ENCODE results near the gene NBPF26.
"Not testable (repeated sequence)": the region's sequence is repeated elsewhere in the genome, so short reads cannot be mapped to it uniquely, and the experiment has no call there.

Gene NBPF26

DNA sequence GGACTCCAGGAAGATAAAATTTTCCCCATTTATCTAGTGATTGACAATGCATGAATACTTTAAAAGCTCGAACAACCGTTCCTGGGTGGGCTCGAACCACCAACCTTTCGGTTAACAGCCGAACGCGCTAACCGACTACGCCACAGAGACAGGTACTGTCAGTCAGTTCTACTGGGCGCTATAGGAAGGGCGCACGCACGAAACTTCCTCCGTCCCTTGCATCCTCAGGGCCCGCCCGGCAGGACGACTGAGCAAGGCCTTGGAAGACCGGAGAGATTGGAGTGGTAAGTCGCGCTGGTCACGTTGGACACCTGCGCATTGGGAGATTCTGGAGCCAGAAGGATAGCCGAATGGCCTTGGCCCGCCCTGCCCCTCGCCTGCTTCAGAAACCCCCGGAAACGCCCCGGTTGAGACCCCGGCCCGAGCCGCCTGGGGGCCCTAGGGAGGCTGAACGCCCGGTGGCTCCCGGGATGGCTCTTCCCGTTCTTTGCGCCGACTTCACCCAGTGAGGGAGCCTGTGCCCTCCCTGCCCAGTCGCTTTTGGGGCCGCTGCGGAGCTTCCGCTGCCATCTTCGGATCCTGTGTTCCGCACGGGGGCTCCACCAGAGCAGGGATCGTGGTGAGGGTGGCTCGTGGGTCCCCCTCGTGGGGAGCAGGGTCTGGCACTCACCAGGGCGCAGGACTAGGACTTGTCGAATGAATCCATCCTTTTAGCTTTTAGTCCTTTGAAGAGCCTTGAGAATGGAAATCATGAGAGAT lies 120.6 kb downstream of the NBPF26 start:
- H3K4me1 Mint-ChIP-seq; H3K27me3 Mint-ChIP-seq; H3K36me3 Mint-ChIP-seq (ENCODE audit: low read depth); ATAC-seq; H3K9me3 Mint-ChIP-seq: not testable (repeated sequence)
- Mint-ChIP-seq H3K4me3 (peak overlapping the region; percentile 84), H3K27ac (peak overlapping the region; percentile 96)
- DNase-seq, result peak; percentile 84

DNA sequence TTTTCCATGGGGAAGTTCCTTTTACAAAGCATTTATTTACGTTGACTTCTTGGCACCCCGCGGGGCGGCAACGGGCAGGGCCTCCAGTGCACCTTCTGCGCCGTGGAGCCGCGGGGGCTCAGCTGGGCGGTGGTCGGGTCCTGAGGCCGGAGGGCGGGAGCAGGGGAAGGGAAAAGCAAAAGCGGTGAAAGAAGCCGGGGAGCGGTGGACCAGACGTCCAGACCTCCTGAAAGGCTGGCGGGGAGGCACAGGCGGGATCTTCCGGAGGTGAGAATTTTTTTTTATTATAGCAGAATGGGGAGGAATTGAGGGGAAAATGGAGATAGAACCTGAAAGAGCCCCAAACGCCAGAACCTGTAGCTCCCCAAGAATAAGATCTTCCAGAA lies 121.2 kb downstream of the NBPF26 start:
- Mint-ChIP-seq H3K27ac (peak overlapping the region; percentile 76), H3K4me3 (peak overlapping the region; percentile 84)
- not testable (repeated sequence) for ATAC-seq; H3K4me1 Mint-ChIP-seq; H3K36me3 Mint-ChIP-seq (ENCODE audit: low read depth); H3K27me3 Mint-ChIP-seq; H3K9me3 Mint-ChIP-seq
- DNase-seq, result peak; percentile 9

DNA sequence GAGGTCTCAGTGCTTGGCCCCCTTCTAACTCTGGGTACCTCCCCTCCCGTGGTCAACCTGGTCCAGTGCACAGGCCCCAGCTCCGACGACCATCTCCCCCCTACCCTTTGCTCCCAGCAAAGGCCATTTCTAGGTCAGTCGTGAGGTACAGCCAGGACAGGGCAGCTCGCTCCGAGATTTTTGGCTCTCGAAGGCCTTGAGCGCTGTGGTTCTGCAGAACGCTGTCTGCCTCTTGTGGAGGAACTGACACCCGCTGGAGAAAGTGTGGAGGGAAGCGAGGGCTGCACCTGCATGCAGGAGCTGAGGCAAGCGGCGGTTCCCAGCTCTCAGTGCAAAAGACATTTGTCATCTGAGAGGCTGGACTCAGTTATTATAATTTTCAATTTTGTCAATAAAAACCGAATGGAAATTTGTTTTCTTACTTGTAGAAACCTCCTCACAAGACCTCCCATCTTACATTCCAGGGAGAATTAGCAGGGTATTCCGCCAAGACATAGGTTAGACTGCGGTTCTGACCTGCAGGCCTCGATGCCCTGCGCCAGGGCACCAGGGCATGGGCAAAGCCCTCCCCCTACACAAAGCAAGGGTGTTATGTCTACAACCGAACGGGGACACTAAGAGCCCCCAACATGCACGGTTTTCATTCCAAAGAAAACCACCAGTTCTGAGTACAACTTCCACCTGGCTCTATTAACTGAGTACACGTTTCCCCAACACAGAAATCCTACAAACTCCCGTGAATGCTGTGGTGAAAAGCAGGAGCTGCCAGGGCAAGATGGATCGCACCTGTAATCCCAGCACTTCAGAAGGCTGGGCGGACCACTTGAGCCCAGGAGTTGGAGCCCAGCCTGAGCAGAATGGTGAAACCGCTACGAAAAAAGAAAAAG lies 125.9 kb downstream of the NBPF26 start:
- ATAC-seq; H3K36me3 Mint-ChIP-seq (ENCODE audit: low read depth); H3K9me3 Mint-ChIP-seq: not testable (repeated sequence)

GRCh38 chr1:120850287-120850536 lies 126.5 kb downstream of the NBPF26 start:
- H3K9me3 Mint-ChIP-seq; ATAC-seq; H3K36me3 Mint-ChIP-seq (ENCODE audit: low read depth); DNase-seq; H3K27me3 Mint-ChIP-seq: not testable (repeated sequence)
- Mint-ChIP-seq H3K4me3 (peak overlapping the region; percentile 85), H3K27ac (peak overlapping the region; percentile 100), H3K4me1 (peaks cover 30% of the 10 kb centered on the region)

More for the DNA sequence above, 125.9 kb downstream of the NBPF26 start:
- DNase-seq, result peak; percentile 29
- H3K4me3 Mint-ChIP-seq, result peak overlapping the region; percentile 85
- H3K4me1 Mint-ChIP-seq, result peaks cover 24% of the 10 kb centered on the region
- peak overlapping the region; percentile 100 for H3K27ac Mint-ChIP-seq
- H3K27me3 Mint-ChIP-seq, result not testable (repeated sequence)

DNA sequence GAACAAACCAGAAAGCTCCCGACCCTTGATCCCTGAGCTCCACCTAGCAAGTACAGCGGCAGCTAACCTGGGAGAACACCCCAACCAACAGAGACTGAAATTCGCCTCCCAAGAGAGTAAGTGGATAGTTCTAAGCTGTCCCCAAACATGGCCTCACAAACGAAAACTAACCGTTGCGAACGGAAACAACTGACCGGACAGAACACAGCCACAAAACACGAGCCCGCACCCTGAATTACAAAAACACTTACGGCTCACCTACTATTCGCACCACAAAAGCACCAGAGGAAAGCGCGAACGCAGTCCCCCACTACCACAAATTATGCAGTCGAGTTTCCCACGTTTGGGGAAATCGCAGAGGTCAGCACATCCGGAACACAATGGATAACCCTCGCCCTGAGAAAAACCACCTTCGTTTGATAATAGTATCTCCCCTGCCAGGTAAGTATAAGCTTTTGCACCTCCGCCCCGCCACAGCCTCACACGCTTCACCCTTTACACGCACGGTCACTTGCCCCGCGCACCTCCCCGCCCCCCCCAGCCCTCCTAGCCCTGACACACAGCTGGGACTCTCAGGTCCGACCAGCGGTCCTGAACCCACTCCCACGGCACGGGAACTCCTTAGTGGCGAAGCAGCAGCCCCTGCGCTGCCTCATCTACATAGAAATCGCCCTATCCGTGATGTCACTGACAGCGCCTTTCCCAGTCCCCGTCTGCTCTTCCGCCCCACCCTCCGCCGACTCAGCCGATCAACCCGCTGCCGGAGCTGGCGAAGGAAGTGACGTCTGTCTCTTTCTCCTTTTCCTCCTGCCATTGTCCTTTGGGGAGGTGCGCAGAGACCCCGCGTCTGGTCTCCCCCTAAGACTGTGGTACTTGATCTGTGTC lies 127.0 kb downstream of the NBPF26 start:
- Mint-ChIP-seq H3K4me1 (peaks cover 34% of the 10 kb centered on the region), H3K4me3 (peak overlapping the region; percentile 85), H3K27ac (peak overlapping the region; percentile 100)
- H3K36me3 Mint-ChIP-seq (ENCODE audit: low read depth); H3K9me3 Mint-ChIP-seq; H3K27me3 Mint-ChIP-seq: not testable (repeated sequence)
- DNase-seq (peak; percentile 86), ATAC-seq (peak; percentile 91)

GRCh38 chr1:120858144-120858543 lies 134.4 kb downstream of the NBPF26 start:
- not testable (repeated sequence) for ATAC-seq; H3K9me3 Mint-ChIP-seq; H3K27me3 Mint-ChIP-seq; H3K27ac Mint-ChIP-seq; H3K36me3 Mint-ChIP-seq (ENCODE audit: low read depth); DNase-seq; H3K4me3 Mint-ChIP-seq
- H3K4me1 Mint-ChIP-seq, result peaks cover 25% of the 10 kb centered on the region

DNA sequence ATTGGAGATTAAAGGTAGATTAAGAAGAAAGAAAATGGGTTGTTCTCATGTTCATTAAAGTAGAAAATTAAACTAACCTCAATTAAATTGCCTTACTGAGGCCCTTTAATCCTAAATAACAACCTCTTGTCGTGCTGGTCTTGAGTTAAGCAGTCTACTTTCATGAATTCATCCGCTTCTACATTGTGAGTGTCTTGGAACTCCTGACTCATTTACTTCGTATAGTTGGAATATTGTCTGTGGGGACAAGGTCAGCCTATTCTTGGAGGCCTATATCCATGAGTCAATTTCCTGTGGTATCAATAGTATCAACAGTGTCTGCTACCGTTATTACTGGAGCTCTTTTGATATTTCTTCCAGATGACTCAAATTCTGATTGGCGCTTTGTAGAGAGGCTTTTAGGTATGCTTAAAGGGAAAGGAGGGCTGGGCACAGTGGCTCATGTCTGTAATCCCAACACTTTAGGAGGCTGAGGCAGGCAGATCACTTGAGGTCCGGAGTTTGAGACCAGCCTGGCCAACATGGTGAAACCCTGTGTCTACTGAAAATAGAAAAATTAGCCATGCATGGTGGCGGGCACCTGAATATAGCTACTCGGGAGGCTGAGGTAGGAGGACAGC lies 136.0 kb downstream of the NBPF26 start:
- not testable (repeated sequence) for DNase-seq; H3K9me3 Mint-ChIP-seq; H3K36me3 Mint-ChIP-seq (ENCODE audit: low read depth); H3K27me3 Mint-ChIP-seq; H3K4me3 Mint-ChIP-seq
- H3K4me1 Mint-ChIP-seq, result peaks cover 19% of the 10 kb centered on the region
- ATAC-seq, result peak; percentile 78
- H3K27ac Mint-ChIP-seq, result peak overlapping the region; percentile 64

GRCh38 chr1:120878206-120878605 lies 154.5 kb downstream of the NBPF26 start:
- not testable (repeated sequence) for H3K36me3 Mint-ChIP-seq (ENCODE audit: low read depth); H3K27ac Mint-ChIP-seq; H3K27me3 Mint-ChIP-seq; ATAC-seq; H3K9me3 Mint-ChIP-seq; H3K4me3 Mint-ChIP-seq; DNase-seq; H3K4me1 Mint-ChIP-seq

DNA sequence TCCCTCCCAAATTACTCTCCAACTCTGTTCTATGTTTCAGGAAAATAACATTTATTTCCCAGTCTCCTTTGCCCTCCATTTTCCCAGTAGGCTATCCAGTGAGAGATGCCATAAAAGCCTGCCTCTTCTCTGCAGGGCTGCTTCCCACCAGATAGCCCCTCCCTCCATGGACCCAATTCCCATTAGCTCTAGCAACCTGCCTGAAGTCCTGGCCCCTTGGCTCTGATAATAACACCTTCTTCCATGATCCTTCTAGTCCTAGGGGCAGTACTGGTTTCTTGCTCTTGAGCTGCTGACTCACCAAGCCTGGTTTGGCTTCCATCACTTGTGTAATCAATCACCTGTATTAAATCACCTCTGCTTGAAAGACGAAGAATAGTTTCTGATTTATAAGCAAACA lies 156.3 kb downstream of the NBPF26 start:
- not testable (repeated sequence) for H3K27ac Mint-ChIP-seq; H3K36me3 Mint-ChIP-seq (ENCODE audit: low read depth); DNase-seq; H3K9me3 Mint-ChIP-seq; H3K4me1 Mint-ChIP-seq; H3K27me3 Mint-ChIP-seq; ATAC-seq; H3K4me3 Mint-ChIP-seq

DNA sequence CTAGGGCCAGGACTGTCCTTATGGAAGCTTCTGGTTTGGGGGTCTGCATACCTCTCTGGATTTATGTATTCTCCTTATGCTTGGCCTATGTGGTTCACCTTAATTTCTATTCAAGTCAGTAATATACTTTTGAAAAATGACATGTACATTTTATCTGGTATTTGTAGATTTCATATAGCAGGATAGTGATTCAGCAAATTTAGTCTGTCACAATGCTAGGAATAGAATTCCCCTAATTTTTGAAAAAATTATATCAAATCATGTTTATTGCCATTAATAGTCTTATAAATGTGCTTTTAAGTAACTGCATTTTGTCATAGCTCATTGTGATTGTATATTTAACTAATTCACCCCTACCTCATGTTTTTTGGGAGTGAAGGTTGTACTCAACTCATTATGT lies 158.2 kb downstream of the NBPF26 start:
- DNase-seq, H3K27me3 Mint-ChIP-seq, H3K4me3 Mint-ChIP-seq: not testable (repeated sequence)

More for the DNA sequence above, 158.2 kb downstream of the NBPF26 start:
- H3K4me1 Mint-ChIP-seq; ATAC-seq; H3K36me3 Mint-ChIP-seq (ENCODE audit: low read depth); H3K9me3 Mint-ChIP-seq; H3K27ac Mint-ChIP-seq: not testable (repeated sequence)
